HG03378 (cell line): ENCODE measurements around the gene PRMT2.
"Not testable (repeated sequence)": the region's sequence is repeated elsewhere in the genome, so short reads cannot be mapped to it uniquely, and the experiment has no call there.

Experiments
- ATAC-seq: cut with Tn5 transposase; IDR thresholded peaks from one replicate; pipeline ENCODE4 v1.9.1; 2021; ENCODE audit warnings: mild to moderate bottlenecking, moderate library complexity; ENCODE audit not compliant: unreplicated experiment

The PRMT2 gene

DNA sequence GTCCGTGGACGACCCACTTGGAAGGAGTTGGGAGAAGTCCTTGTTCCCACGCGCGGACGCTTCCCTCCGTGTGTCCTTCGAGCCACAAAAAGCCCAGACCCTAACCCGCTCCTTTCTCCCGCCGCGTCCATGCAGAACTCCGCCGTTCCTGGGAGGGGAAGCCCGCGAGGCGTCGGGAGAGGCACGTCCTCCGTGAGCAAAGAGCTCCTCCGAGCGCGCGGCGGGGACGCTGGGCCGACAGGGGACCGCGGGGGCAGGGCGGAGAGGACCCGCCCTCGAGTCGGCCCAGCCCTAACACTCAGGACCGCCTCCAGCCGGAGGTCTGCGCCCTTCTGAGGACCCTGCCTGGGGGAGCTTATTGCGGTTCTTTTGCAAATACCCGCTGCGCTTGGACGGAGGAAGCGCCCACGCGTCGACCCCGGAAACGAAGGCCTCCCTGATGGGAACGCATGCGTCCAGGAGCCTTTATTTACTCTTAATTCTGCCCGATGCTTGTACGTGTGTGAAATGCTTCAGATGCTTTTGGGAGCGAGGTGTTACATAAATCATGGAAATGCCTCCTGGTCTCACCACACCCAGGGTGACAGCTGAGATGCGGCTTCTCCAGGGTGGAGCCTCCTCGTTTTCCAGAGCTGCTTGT, 32.4 kb downstream of the PRMT2 start:
- no peak for ATAC-seq

DNA sequence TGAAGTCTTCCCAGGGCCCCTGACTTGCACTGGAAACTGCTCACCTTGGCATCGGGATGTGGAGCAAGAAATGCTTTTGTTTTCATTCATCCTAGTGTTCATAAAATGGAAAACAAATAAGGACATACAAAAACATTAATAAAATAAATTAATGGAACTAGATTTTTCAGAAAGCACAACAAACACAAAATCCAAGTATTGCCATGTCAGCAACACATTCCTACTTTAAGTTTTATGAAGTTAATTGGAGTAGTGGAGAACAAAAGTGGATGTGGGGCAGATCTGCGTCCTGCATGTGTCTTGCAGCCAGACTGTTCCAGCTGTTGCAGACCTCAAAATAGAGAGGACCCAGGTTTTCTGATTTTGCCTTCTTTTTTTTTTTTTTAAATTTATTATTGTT, 32.9 kb downstream of the PRMT2 start:
- ATAC-seq = no peak

DNA sequence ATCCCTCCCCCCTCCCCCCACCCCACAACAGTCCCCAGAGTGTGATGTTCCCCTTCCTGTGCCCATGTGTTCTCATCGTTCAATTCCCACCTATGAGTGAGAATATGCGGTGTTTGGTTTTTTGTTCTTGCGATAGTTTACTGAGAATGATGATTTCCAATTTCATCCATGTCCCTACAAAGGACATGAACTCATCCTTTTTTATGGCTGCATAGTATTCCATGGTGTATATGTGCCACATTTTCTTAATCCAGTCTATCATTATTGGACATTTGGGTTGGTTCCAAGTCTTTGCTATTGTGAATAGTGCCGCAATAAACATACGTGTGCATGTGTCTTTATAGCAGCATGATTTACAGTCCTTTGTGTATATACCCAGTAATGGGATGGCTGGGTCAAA, 33.4 kb downstream of the PRMT2 start:
- not testable (repeated sequence) for ATAC-seq

DNA sequence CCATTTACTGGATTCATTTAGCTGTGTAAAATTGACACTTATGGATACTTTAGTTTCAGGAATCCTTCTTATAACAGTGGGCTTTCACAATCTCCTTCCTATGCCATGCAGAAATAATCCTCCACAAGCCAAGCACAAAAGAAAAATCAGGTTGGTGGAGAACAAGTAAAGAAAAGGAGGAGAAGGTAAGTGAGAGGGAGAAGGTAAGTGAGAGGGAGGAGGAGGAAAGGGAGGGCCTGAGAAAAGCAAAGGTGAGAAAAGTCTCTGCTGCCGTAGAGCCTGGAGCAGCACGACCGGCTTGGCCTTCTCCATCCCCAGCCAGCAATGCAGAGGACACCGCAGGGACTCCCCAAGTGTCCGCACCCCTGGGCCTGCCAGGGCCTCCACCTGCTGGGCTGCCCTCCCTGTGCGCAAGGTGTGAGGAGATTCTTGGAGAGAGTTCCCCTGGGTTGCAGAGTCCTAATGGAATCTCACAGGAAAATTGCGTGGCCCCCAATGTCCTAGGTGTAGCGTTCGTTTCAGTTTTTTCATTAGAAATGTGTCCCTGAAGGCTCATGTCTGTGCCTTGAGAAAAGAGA, 39.0 kb downstream of the PRMT2 start:
- ATAC-seq = no peak

DNA sequence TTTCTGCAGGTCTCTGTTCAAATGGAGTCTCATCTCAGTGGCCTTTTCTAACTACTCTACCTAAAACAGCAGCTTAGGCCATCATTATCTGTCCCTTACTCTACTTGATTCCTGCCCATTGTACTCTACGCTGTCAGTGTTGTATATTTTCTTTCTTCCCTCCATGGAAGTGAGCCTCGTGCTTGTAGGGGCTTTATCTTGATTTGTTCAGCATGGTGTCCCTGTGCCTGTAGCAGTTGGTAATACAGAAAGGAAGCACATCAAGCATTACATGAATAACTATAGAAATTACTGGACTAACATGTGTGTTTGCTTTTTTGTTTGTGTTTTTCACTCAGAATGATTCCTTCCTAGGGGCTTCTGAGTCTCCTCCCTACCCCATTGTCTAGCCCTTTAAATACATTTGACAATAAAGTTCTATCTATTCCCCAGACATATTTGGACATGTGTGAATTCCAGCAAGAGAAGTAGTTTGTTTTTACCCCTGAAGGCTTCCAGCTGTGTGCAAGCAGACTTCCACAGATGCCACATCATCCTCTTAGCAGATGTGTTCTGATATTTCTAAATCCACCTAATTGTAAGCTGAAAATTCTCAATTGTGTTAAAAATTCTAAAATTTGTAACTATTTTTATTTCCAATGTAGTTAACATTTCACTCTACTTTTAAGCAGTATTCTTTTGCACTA, 40.3 kb downstream of the PRMT2 start:
- no peak for ATAC-seq

DNA sequence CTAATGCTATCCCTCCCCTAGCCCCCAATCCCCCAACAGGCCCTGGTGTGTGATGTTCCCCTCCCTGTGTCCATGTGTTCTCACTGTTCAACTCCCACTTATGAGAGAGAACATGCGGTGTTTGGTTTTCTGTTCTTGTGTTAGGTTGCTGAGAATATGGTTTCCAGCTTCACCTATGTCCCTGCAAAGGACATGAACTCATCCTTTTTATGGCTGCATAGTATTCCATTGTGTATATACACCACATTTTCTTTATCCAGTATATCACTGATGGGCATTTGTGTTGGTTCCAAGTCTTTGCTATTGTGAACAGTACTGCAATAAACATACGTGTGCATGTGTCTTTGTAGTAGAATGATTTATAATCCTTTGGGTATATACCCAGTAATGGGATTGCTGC, 41.1 kb downstream of the PRMT2 start:
- ATAC-seq = not testable (repeated sequence)

DNA sequence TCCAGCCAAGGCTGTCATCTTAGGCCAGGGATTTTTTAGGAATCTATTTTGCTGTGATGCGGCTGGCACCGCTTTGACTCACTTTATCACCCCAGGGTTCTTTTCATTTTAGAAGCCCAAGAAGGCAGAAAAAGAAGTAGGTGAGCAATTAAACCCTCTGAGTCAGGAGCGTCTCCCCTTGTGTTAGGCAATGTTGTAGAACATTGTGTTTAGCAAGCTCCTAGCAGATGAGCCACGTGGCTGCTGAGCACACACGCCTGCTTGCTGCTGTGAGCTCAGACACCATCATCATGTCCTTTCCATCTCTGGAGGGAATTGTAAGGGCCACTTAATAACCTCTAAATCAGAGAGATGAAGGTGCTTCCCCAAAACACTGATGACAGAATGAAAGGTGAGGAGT, 46.1 kb downstream of the PRMT2 start:
- ATAC-seq = not testable (repeated sequence)

DNA sequence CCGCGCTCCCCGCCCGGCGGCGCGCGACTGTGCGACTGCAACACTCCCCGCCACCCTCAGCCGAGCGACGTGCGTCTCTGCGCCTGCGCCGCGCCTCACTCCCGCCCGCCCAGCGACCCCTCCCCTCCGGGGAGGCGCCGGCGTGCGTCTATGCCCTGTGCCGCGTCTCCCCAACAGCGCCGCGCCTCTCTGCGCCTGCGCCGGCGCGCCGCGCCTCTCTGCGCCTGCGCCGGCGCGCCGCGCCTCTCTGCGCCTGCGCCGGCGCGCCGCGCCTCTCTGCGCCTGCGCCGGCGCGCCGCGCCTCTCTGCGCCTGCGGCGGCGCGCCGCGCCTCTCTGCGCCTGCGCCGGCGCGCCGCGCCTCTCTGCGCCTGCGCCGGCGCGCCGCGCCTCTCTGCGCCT, 63.2 kb downstream of the PRMT2 start:
- ATAC-seq = not testable (repeated sequence)

DNA sequence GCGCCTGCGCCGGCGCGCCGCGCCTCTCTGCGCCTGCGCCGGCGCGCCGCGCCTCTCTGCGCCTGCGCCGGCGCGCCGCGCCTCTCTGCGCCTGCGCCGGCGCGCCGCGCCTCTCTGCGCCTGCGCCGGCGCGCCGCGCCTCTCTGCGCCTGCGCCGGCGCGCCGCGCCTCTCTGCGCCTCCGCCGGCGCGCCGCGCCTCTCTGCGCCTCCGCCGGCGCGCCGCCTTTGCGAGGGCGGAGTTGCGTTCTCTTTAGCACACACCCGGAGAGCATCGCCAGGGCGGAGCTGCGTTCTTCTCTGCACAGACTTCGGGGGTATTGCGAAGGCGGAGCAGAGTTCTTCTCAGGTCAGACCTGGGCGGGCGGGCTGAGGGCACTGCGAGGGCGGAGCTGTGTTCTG, 63.6 kb downstream of the PRMT2 start:
- ATAC-seq = not testable (repeated sequence)
